GM12878 (cell line): ENCODE measurements around the gene LIMA1.

Experiments
- ATF3 ChIP-seq: IDR thresholded peaks from 2 replicates; pipeline ENCODE4 v1.6.1; 2011; ENCODE audit warnings: low read depth, mild to moderate bottlenecking, low read length, moderate library complexity, borderline replicate concordance; ENCODE audit errors: extremely low read depth
- CTCF ChIP-seq, 3 experiments: IDR thresholded peaks in 2 of 3; conservative IDR thresholded peaks in 1 of 3; 2 replicates each; pipeline ENCODE4 v1.5.1; 2011; ENCODE audit warnings: low read depth in 3 of 3, low read length in 3 of 3, mild to moderate bottlenecking in 3 of 3, control low read depth in 2 of 3, moderate library complexity in 2 of 3, inconsistent platforms in 1 of 3, mixed read lengths in 1 of 3; ENCODE audit not compliant: control insufficient read depth in 2 of 3, insufficient read depth in 1 of 3; ENCODE audit errors: extremely low read depth in 1 of 3
- EGR1 ChIP-seq, 2 experiments: IDR thresholded peaks; 1 replicate in 1 of 2; 2 replicates in 1 of 2; pipeline ENCODE4 v1.6.1; 2011 to 2012; ENCODE audit warnings: low read depth in 2 of 2, low read length in 2 of 2, borderline replicate concordance in 1 of 2, mild to moderate bottlenecking in 1 of 2, moderate library complexity in 1 of 2
- EP300 ChIP-seq, 2 experiments: fragments of 150-350 bp in 1 of 2; IDR thresholded peaks; 2 replicates each; pipeline ENCODE4 v1.6.1; 2011 to 2012; ENCODE audit warnings: low read depth in 2 of 2, low read length in 2 of 2, borderline replicate concordance in 1 of 2, improper control_type of control experiment in 1 of 2, inconsistent platforms in 1 of 2; ENCODE audit not compliant: control insufficient read depth in 1 of 2
- MEF2B ChIP-seq: fragments of 450-650 bp; IDR thresholded peaks from 2 replicates; pipeline ENCODE4 v1.6.1; 2018; ENCODE audit warnings: mild to moderate bottlenecking, moderate library complexity; ENCODE audit not compliant: partially characterized antibody, poor library complexity, severe bottlenecking
- POLR2A ChIP-seq: IDR thresholded peaks from 2 replicates; pipeline ENCODE4 v1.6.1; 2011; ENCODE audit warnings: low read depth, mild to moderate bottlenecking, low read length
- POLR2AphosphoS5 ChIP-seq: IDR thresholded peaks from 2 replicates; pipeline ENCODE4 v1.6.1; 2011; ENCODE audit warnings: mild to moderate bottlenecking, low read length, inconsistent platforms
- RAD51 ChIP-seq: fragments of 450-650 bp; IDR thresholded peaks from 2 replicates; pipeline ENCODE4 v1.6.1; 2016; ENCODE audit warnings: moderate library complexity, mild to moderate bottlenecking, inconsistent platforms
- SP1 ChIP-seq: IDR thresholded peaks from one replicate; pipeline ENCODE4 v1.6.1; 2011; ENCODE audit warnings: low read depth, low read length
- YY1 ChIP-seq: IDR thresholded peaks from 2 replicates; pipeline ENCODE4 v1.6.1; 2011; ENCODE audit warnings: low read depth, mild to moderate bottlenecking, low read length
- ZNF274 ChIP-seq: IDR thresholded peaks from one replicate; pipeline ENCODE4 v1.8.0; 2011; ENCODE audit not compliant: insufficient read length, insufficient read depth

- TF ChIP-seq POLR2A, result no peak
- TF ChIP-seq CTCF (IDR thresholded peaks at IDR 0.05 in 2 of 3, conservative IDR thresholded peaks at IDR 0.05 in 1 of 3; ENCODE audit: control insufficient read depth in 2 of 3, extremely low read depth in 1 of 3, insufficient read depth in 1 of 3, low read depth in 3 of 3, low read length in 3 of 3), result no peak
- no peak for TF ChIP-seq SP1
- no peak for TF ChIP-seq POLR2AphosphoS5
- no peak for TF ChIP-seq RAD51
- no peak for TF ChIP-seq ZNF274
- no peak for TF ChIP-seq YY1
- no peak for TF ChIP-seq MEF2B
- no peak for TF ChIP-seq EP300 (IDR thresholded peaks at IDR 0.05; ENCODE audit: borderline replicate concordance in 1 of 2, control insufficient read depth in 1 of 2, low read depth in 2 of 2, low read length in 2 of 2)
- TF ChIP-seq ATF3, result no peak
- no peak for TF ChIP-seq EGR1 (IDR thresholded peaks at IDR 0.05; ENCODE audit: borderline replicate concordance in 1 of 2, low read depth in 2 of 2, low read length in 2 of 2)
Observed at GRCh38 chr12:50240096-50240791, 43.1 kb downstream of the LIMA1 start.
